Lung (tissue), 12 donors: ENCODE data around the gene STRBP. TPM values are rescaled to one million over a fixed set of nuclear protein-coding genes. Genes with fewer than 3 reads are reported as not detected.

Experiments used
- ATAC-seq: fragments of 200-7000 bp; cut with Tn5 transposase; one replicate; pipeline ENCODE4 v1.9.1; 2020; ENCODE audit warnings: moderate number of reproducible peaks; ENCODE audit not compliant: insufficient read depth, low FRiP score
- DNase-seq, 3 donors: peaks; one replicate each; pipeline ENCODE4 v3.0.0-alpha.2; 2013 to 2017
- H3K27ac ChIP-seq, 2 donors: one replicate each; pipeline ENCODE4 v1.5.1; 2013; ENCODE audit warnings: mild to moderate bottlenecking in 2 of 2, moderate library complexity in 2 of 2, control low read depth in 1 of 2, inconsistent platforms in 1 of 2, low read depth in 1 of 2, low read length in 1 of 2
- H3K27me3 ChIP-seq, 3 donors: one replicate each; pipeline ENCODE4 v1.5.1; 2013; ENCODE audit warnings: low read length in 2 of 3; ENCODE audit not compliant: control insufficient read depth in 3 of 3, insufficient read depth in 3 of 3
- H3K36me3 ChIP-seq, 4 donors: one replicate each; pipeline ENCODE4 v1.5.1; 2013; ENCODE audit warnings: low read length in 4 of 4, mild to moderate bottlenecking in 1 of 4, moderate library complexity in 1 of 4; ENCODE audit not compliant: control insufficient read depth in 4 of 4, insufficient read depth in 4 of 4
- H3K4me1 ChIP-seq, 5 donors: one replicate each; pipeline ENCODE4 v1.5.1; 2013; ENCODE audit warnings: low read length in 5 of 5, mild to moderate bottlenecking in 2 of 5, moderate library complexity in 1 of 5; ENCODE audit not compliant: control insufficient read depth in 5 of 5, insufficient read depth in 5 of 5
- H3K4me3 ChIP-seq: one replicate; pipeline ENCODE4 v1.5.1; 2013; ENCODE audit warnings: mild to moderate bottlenecking, control low read depth, moderate library complexity
- H3K9ac ChIP-seq, 2 donors: one replicate each; pipeline ENCODE4 v1.5.1; 2013; ENCODE audit warnings: low read length in 2 of 2, control low read depth in 1 of 2; ENCODE audit not compliant: insufficient read depth in 1 of 2
- H3K9me3 ChIP-seq, 4 donors: one replicate each; pipeline ENCODE4 v1.5.1; 2013; ENCODE audit warnings: low read length in 3 of 4, mild to moderate bottlenecking in 1 of 4, moderate library complexity in 1 of 4; ENCODE audit not compliant: control insufficient read depth in 4 of 4, insufficient read depth in 3 of 4
- WGBS, 2 donors: extraction: QIAGEN DNeasy Blood & Tissue Kit; methylation state at CpG; one replicate each; pipeline ENCODE4 v1.1.7; 2013; 5-methylcytosine and 5-hydroxymethylcytosine counted together
- polyA plus RNA-seq, 2 donors: library from polyadenylated mRNA; stranded (reverse); fragments of 200-250 nt; gene quantifications; one replicate each; pipeline ENCODE4 v1.2.1, GENCODE V29; 2013
- total RNA-seq, 2 donors: library from RNA; depleted of rRNA in 1 of 2; stranded (reverse); fragments of >200 nt in 1 of 2; gene quantifications; one replicate each; pipeline ENCODE4 v1.2.1, GENCODE V29; 2014 to 2021
- TF ChIP-seq, protein P1 (sequence below): IDR thresholded peaks from 2 replicates; pipeline ENCODE4 v1.5.1; 2012; ENCODE audit warnings: mild to moderate bottlenecking; ENCODE audit errors: control extremely low read depth, extremely low read depth
- donor health status: control.
- donor health status: control.
- donor health status: Bipolar disorder and iron deficiency.
- donor health status: healthy.
- donor health status: DM: yes; HTN: yes; CAD: no.

STRBP gene
- total and polyA plus RNA-seq, 4 donors, result 8.3 to 27.2 (median 21.1) TPM

DNA sequence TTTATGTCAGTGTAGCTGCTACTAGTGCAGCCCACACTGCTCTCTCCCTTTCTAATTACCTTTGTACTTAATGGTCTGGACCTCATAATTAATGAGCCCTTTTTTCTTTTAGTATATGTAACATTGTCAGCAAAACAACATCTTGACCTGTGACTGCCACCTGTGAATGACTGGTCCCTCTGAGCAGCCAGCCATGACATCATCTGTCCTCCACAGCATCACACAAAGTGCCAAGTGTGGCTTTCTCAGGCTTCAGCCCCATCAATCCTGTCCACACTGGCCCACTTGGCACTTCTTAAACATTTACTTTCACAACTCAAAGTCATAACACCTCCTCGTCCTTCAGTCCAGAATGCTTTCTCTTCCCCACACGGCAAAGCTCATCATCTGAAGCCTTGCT lies 130.2 kb downstream of the STRBP start:
- Histone ChIP-seq H3K9ac (no peak overlapping the region), H3K36me3 (peaks cover 0 to 6% (median 1%) of the 10 kb centered on the region in 4 donors), H3K27ac (no peak overlapping the region), H3K27me3 (no peaks in the 10 kb centered on the region), H3K4me3 (no peak overlapping the region), H3K9me3 (no peaks in the 10 kb centered on the region), H3K4me1 (no peaks in the 10 kb centered on the region)
- whole genome bisulfite sequencing, 2 donors, result 92 to 93% methylated on average over 2 of the region's 2 CpGs
- TF ChIP-seq, protein P1, sequence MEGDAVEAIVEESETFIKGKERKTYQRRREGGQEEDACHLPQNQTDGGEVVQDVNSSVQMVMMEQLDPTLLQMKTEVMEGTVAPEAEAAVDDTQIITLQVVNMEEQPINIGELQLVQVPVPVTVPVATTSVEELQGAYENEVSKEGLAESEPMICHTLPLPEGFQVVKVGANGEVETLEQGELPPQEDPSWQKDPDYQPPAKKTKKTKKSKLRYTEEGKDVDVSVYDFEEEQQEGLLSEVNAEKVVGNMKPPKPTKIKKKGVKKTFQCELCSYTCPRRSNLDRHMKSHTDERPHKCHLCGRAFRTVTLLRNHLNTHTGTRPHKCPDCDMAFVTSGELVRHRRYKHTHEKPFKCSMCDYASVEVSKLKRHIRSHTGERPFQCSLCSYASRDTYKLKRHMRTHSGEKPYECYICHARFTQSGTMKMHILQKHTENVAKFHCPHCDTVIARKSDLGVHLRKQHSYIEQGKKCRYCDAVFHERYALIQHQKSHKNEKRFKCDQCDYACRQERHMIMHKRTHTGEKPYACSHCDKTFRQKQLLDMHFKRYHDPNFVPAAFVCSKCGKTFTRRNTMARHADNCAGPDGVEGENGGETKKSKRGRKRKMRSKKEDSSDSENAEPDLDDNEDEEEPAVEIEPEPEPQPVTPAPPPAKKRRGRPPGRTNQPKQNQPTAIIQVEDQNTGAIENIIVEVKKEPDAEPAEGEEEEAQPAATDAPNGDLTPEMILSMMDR, result no peak
- DNase-seq (no peak), ATAC-seq (no peak)

- peaks cover 4 to 20% (median 7%) of the 10 kb centered on the region in 4 donors for H3K36me3 ChIP-seq
- no peaks in the 10 kb centered on the region for H3K4me1 ChIP-seq
- H3K9me3 ChIP-seq, result no peaks in the 10 kb centered on the region
- 79 to 83% methylated on average over 5 of the region's 5 CpGs for WGBS, 2 donors
- TF ChIP-seq, protein P1, result no peak
- H3K27ac ChIP-seq, result no peak overlapping the region
- no peak overlapping the region for H3K4me3 ChIP-seq
- no peak for DNase-seq
- no peak overlapping the region for H3K9ac ChIP-seq
- ATAC-seq, result no peak
- no peaks in the 10 kb centered on the region for H3K27me3 ChIP-seq
Measured at GRCh38 chr9:123135430-123135829, 133.0 kb downstream of the STRBP start.

GRCh38 chr9:123132696-123133095 lies 135.7 kb downstream of the STRBP start:
- no peaks in the 10 kb centered on the region for H3K4me1 ChIP-seq

More at GRCh38 chr9:123132696-123133095, 135.7 kb downstream of the STRBP start:
- Histone ChIP-seq H3K4me3 (no peak overlapping the region), H3K36me3 (peaks cover 4 to 17% (median 7%) of the 10 kb centered on the region in 4 donors), H3K27me3 (no peaks in the 10 kb centered on the region), H3K9me3 (no peaks in the 10 kb centered on the region), H3K27ac (no peak overlapping the region), H3K9ac (no peak overlapping the region)
- WGBS, 2 donors, result 94 to 95% methylated on average over 6 of the region's 6 CpGs
- DNase-seq (no peak), ATAC-seq (no peak)
- TF ChIP-seq, protein P1, result no peak
